Breast epithelium (tissue), 3 donors: ENCODE measurements around the gene BUB1.

Experiments
- CTCF ChIP-seq, 3 donors: fragments of 450-650 bp; IDR thresholded peaks; one replicate each; pipeline ENCODE4 v1.5.1; 2016 to 2017; ENCODE audit warnings: antibody characterized with exemption in 3 of 3, mild to moderate bottlenecking in 3 of 3, moderate library complexity in 3 of 3
- POLR2A ChIP-seq: fragments of 450-650 bp; IDR thresholded peaks from one replicate; pipeline ENCODE4 v1.6.1; 2016; ENCODE audit warnings: antibody characterized with exemption, mild to moderate bottlenecking, moderate library complexity
- POLR2AphosphoS5 ChIP-seq, 3 donors: sonication (generic); formaldehyde crosslinking; IDR thresholded peaks; one replicate each; pipeline ENCODE4 v1.6.1; 2017; ENCODE audit warnings: antibody characterized with exemption in 3 of 3

GRCh38 chr2:110717734-110718133, 39.9 kb upstream of the BUB1 start:
- TF ChIP-seq CTCF (IDR thresholded peaks at IDR 0.05) (no peak), POLR2A (no peak), POLR2AphosphoS5 (IDR thresholded peaks at IDR 0.05) (no peak)
